ENCODE measurements around the gene MBD3.

Gene MBD3

GRCh38 chr19:1575323-1576241, 17.1 kb downstream of the MBD3 start:
- no peak overlapping the region for H3K4me2 ChIP-seq
- H3K4me3 ChIP-seq = no peak overlapping the region
- no peak for TF ChIP-seq Cebpa-rat (IDR thresholded peaks at IDR 0.05)
- peak overlapping the region in 1 of 11 experiments; percentile 5; a peak in 1 of 22 replicates for H3K27ac ChIP-seq
- H3K4me1 ChIP-seq = peaks cover 0 to 11% (median 2%) of the 10 kb centered on the region in 10 experiments; a peak in 13 of 20 replicates
- H3K27me3 ChIP-seq = no peaks in the 10 kb centered on the region
- H3K36me3 ChIP-seq = peaks cover 42 to 67% (median 56%) of the 10 kb centered on the region in 11 experiments
- H4K20me1 ChIP-seq = peaks cover 0 to 71% (median 53%) of the 10 kb centered on the region in 11 experiments; a peak in 19 of 22 replicates
- H3K9ac ChIP-seq = peak overlapping the region in 2 of 11 experiments; percentile 6 to 19; a peak in 1 of 22 replicates
- no peaks in the 10 kb centered on the region for H3K9me3 ChIP-seq (replicated peaks in 1 of 11)

DNA sequence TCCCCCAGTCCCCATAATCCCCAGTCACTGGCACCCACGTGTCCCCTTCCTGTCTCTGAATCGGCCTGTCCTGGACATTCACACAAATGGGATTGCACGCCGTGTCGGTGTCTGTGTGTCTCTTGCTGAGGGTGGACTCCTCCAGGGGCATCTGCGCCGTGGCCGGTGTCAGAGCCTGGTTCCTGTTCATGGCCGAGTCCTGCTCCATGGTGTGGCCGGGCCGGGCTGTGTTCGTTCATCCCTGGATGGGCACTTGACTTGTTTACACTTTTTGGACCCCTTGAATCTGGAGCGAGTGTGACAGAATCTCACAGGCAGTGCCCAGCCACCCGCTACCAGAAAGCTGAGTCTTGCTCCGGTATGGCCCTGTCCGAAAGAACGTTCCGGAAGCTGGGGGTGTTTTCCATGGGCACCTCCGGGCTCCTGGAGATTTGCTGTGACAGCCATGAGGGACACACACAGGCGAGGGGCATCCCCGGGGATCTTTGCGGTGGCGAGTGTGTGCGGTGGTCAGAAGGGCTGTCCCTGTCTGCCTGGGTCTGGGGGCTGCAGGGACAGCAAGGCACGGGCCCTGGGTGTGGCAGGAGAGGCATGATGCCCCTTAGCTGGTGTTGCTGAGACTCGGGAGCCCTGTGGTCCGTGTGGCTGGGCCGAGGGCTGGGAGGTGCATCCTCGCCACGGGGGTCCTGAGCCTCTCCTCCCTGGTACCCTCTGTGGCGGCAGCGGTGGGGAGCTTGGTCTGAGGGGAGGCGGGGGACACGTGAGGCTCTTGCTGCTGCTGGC, 18.1 kb downstream of the MBD3 start:
- Histone ChIP-seq H4K20me1 (peaks cover 0 to 61% (median 43%) of the 10 kb centered on the region in 11 experiments; a peak in 19 of 22 replicates), H3K4me2 (no peak overlapping the region), H3K27ac (no peak overlapping the region), H3K4me3 (no peak overlapping the region), H3K9ac (peak overlapping the region in 1 of 11 experiments; percentile 6; a peak in 1 of 22 replicates), H3K36me3 (peaks cover 33 to 57% (median 46%) of the 10 kb centered on the region in 11 experiments), H3K27me3 (no peaks in the 10 kb centered on the region), H3K4me1 (peaks cover 3 to 22% (median 12%) of the 10 kb centered on the region in 10 experiments; a peak in 17 of 20 replicates), H3K9me3 (replicated peaks in 1 of 11) (no peaks in the 10 kb centered on the region)
- TF ChIP-seq Cebpa-rat (IDR thresholded peaks at IDR 0.05) = no peak

DNA sequence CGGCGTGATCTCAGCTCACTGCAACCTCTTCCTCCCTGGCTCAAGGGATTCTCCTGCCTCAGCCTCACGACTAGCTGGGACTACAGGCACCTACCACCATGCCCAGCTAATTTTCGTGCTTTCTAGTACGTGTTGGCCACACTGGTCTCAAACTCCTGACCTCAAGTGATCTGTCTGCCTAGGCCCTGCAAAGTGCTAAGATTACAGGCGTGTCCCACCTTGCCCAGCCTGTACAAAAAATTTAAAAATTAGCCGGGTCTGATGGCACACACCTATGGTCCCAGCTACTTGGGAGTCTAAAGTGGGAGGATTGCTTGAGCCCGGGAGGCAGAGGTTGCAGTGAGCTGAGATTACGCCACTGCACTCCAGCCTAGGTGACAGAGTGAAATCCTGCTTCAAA, 19.9 kb downstream of the MBD3 start:
- H3K27ac ChIP-seq = no peak overlapping the region

DNA sequence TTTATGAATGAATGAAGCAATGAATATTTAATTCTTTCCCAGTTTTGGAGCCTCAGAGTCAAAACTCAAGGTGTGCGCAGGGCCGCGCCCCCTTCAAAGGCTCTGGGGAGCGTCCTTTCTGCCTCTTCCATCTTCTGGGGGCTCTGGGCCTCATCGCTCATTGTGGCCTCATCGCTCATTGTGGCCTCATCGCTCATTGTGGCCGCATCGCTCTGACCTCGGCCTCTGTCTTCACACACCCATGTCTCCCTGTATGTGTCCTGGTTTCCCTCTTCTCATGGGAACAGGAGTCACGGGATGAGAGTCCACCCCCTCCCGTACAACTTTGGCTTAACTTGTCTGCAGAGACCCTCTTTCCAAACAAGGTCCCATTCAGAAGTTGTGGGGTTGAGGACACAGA, 21.3 kb downstream of the MBD3 start:
- H4K20me1 ChIP-seq = peaks cover under 1 to 40% (median 13%) of the 10 kb centered on the region in 11 experiments; a peak in 21 of 22 replicates
- no peak overlapping the region for H3K4me2 ChIP-seq
- H3K9me3 ChIP-seq (replicated peaks in 1 of 11) = no peaks in the 10 kb centered on the region
- peaks cover 3 to 25% (median 14%) of the 10 kb centered on the region in 11 experiments; a peak in 19 of 22 replicates for H3K36me3 ChIP-seq
- no peak for TF ChIP-seq Cebpa-rat (IDR thresholded peaks at IDR 0.05)
- no peak overlapping the region for H3K9ac ChIP-seq
- H3K4me3 ChIP-seq = no peak overlapping the region
- H3K4me1 ChIP-seq = peaks cover 15 to 34% (median 25%) of the 10 kb centered on the region in 10 experiments; a peak in 19 of 20 replicates
- no peak overlapping the region for H3K27ac ChIP-seq
- H3K27me3 ChIP-seq = no peaks in the 10 kb centered on the region

More for the DNA sequence above, 19.9 kb downstream of the MBD3 start:
- H3K4me3 ChIP-seq = no peak overlapping the region
- H3K9me3 ChIP-seq (replicated peaks in 1 of 11) = no peaks in the 10 kb centered on the region
- peaks cover 17 to 39% (median 28%) of the 10 kb centered on the region in 11 experiments for H3K36me3 ChIP-seq
- H3K4me2 ChIP-seq = no peak overlapping the region
- H3K9ac ChIP-seq = no peak overlapping the region
- H3K27me3 ChIP-seq = no peaks in the 10 kb centered on the region
- H4K20me1 ChIP-seq = peaks cover 0 to 43% (median 27%) of the 10 kb centered on the region in 11 experiments; a peak in 19 of 22 replicates
- peaks cover 15 to 34% (median 25%) of the 10 kb centered on the region in 10 experiments; a peak in 19 of 20 replicates for H3K4me1 ChIP-seq
- no peak for TF ChIP-seq Cebpa-rat (IDR thresholded peaks at IDR 0.05)

- Histone ChIP-seq H3K27me3 (no peaks in the 10 kb centered on the region), H3K27ac (no peak overlapping the region), H3K9ac (no peak overlapping the region), H3K4me1 (peaks cover 20 to 40% (median 30%) of the 10 kb centered on the region in 10 experiments), H4K20me1 (peaks cover 5 to 40% (median 13%) of the 10 kb centered on the region in 11 experiments), H3K4me2 (peak overlapping the region in 7 of 11 experiments; percentile 61 to 86 (median 77); a peak in 7 of 22 replicates), H3K4me3 (no peak overlapping the region), H3K9me3 (replicated peaks in 1 of 11) (no peaks in the 10 kb centered on the region), H3K36me3 (peaks cover 0 to 21% (median 11%) of the 10 kb centered on the region in 11 experiments; a peak in 13 of 22 replicates)
- no peak for TF ChIP-seq Cebpa-rat (IDR thresholded peaks at IDR 0.05)
Measured at GRCh38 chr19:1570836-1571235, 21.8 kb downstream of the MBD3 start.

GRCh38 chr19:1569997-1570396, 22.7 kb downstream of the MBD3 start:
- Histone ChIP-seq H3K9ac (peak overlapping the region in 4 of 11 experiments; percentile 28 to 53 (median 40); a peak in 6 of 22 replicates), H3K36me3 (peaks cover 0 to 21% (median 4%) of the 10 kb centered on the region in 11 experiments; a peak in 12 of 22 replicates), H3K9me3 (replicated peaks in 1 of 11) (no peaks in the 10 kb centered on the region), H3K27me3 (no peaks in the 10 kb centered on the region), H4K20me1 (peaks cover 14 to 40% (median 14%) of the 10 kb centered on the region in 11 experiments), H3K4me3 (no peak overlapping the region), H3K4me1 (peaks cover 26 to 48% (median 38%) of the 10 kb centered on the region in 10 experiments), H3K27ac (peak overlapping the region in 4 of 11 experiments; percentile 32 to 53 (median 40); a peak in 4 of 22 replicates), H3K4me2 (peak overlapping the region in 10 of 11 experiments; percentile 61 to 98 (median 78); a peak in 21 of 22 replicates)
- TF ChIP-seq Cebpa-rat (IDR thresholded peaks at IDR 0.05) = no peak

- H3K4me1 ChIP-seq = peaks cover 26 to 52% (median 43%) of the 10 kb centered on the region in 10 experiments
- peak within 1 kb of the TSS; percentile 88 to 99 (median 95) for H3K4me3 ChIP-seq
- TF ChIP-seq Cebpa-rat (IDR thresholded peaks at IDR 0.05) = no peak
- H3K36me3 ChIP-seq = peaks cover 0 to 25% (median 15%) of the 10 kb centered on the region in 11 experiments; a peak in 15 of 22 replicates
- H3K9me3 ChIP-seq (replicated peaks in 1 of 11) = no peaks in the 10 kb centered on the region
- no peaks in the 10 kb centered on the region for H3K27me3 ChIP-seq
- peak within 1 kb of the TSS; percentile 89 to 99 (median 96) for H3K9ac ChIP-seq
- H3K4me2 ChIP-seq = peak within 1 kb of the TSS; percentile 88 to 98 (median 92)
- H3K27ac ChIP-seq = peak within 1 kb of the TSS; percentile 58 to 95 (median 91); a peak in 21 of 22 replicates
- H4K20me1 ChIP-seq = peaks cover 27 to 41% (median 30%) of the 10 kb centered on the region in 11 experiments
Measured at GRCh38 chr19:1568320-1569019, 24.2 kb downstream of the MBD3 start, which contains the start of gene MEX3D. Gene MEX3D (minus strand): TSS chr19:1568325. CDS start chr19:1568058, 267 bp downstream.
